Heart left ventricle (tissue), 16 donors: ENCODE measurements around the gene EVC2. TPM values are rescaled to one million over a fixed set of nuclear protein-coding genes. Genes with fewer than 3 reads are reported as not detected.

Experiments used
- ATAC-seq, 4 donors: fragments of 200-7000 bp; cut with Tn5 transposase; one replicate each; pipeline ENCODE4 v1.9.1; 2020 to 2022; ENCODE audit warnings: moderate library complexity in 4 of 4, mild to moderate bottlenecking in 3 of 4, moderate number of reproducible peaks in 1 of 4
- DNase-seq, 5 donors: peaks; one replicate each; pipeline ENCODE4 v3.0.0-alpha.2; 2020
- H3K27ac ChIP-seq, 12 donors: fragments of 200-600 bp; sonication (generic) in 4 of 12; one replicate each; pipeline versions ENCODE4 v1.5.0 to v1.8.0; 2016 to 2022; ENCODE audit warnings: mild to moderate bottlenecking in 2 of 12
- H3K27me3 ChIP-seq, 9 donors: fragments of 200-600 bp; sonication (generic) in 2 of 9; one replicate each; pipeline versions ENCODE4 v1.5.1 to v1.8.0; 2016 to 2022; ENCODE audit warnings: mild to moderate bottlenecking in 3 of 9
- H3K36me3 ChIP-seq, 9 donors: fragments of 200-600 bp; sonication (generic) in 2 of 9; one replicate each; pipeline versions ENCODE4 v1.5.0 to v1.8.0; 2018 to 2022; ENCODE audit warnings: mild to moderate bottlenecking in 2 of 9
- H3K4me1 ChIP-seq, 12 donors: fragments of 200-600 bp; sonication (generic) in 4 of 12; one replicate each; pipeline versions ENCODE4 v1.5.0 to v1.8.0; 2016 to 2022; ENCODE audit warnings: mild to moderate bottlenecking in 3 of 12
- H3K4me3 ChIP-seq, 12 donors: fragments of 200-600 bp; sonication (generic) in 4 of 12; one replicate each; pipeline versions ENCODE4 v1.5.0 to v1.8.0; 2017 to 2022; ENCODE audit warnings: mild to moderate bottlenecking in 9 of 12, moderate library complexity in 4 of 12
- H3K9me3 ChIP-seq, 12 donors: fragments of 200-600 bp; sonication (generic) in 4 of 12; one replicate each; pipeline versions ENCODE4 v1.5.0 to v1.8.0; 2016 to 2022; ENCODE audit warnings: mild to moderate bottlenecking in 1 of 12
- POLR2A ChIP-seq, 2 donors: fragments of 450-650 bp; IDR thresholded peaks; one replicate each; pipeline ENCODE4 v1.6.1; 2017; ENCODE audit warnings: antibody characterized with exemption in 2 of 2, mild to moderate bottlenecking in 2 of 2, moderate library complexity in 2 of 2
- WGBS, 4 donors: extraction: QIAGEN DNeasy Blood & Tissue Kit in 2 of 4; methylation state at CpG; one replicate each; pipeline versions ENCODE4 v1.1.5 to v1.1.7; 2013 to 2018; 5-methylcytosine and 5-hydroxymethylcytosine counted together
- intact Hi-C, 10 donors: fragments of 100-400 bp; cut with DNase I; formaldehyde crosslinking; loops; one replicate each; pipeline versions ENCODE4 v1.11.1 to v1.14.2; 2022
- polyA plus RNA-seq, 2 donors: library from polyadenylated mRNA; stranded (reverse); fragments of 200-250 nt; gene quantifications; one replicate each; pipeline ENCODE4 v1.2.3, GENCODE V29; 2013
- total RNA-seq, 9 donors: library from RNA; depleted of rRNA in 2 of 9; stranded (reverse); fragments of >200 nt in 2 of 9; fragmentation: NEBNext Ultra II Directional in 3 of 9; extraction: Animal tissue kit (Norgen Biotek cat#: 25700) in 3 of 9; gene quantifications; one replicate each; pipeline versions ENCODE4 v1.1.0 to v1.2.4, GENCODE V29; 2016 to 2023
- TF ChIP-seq, protein P1 (sequence below), 12 donors: fragments of 200-600 bp; sonication (generic) in 4 of 12; IDR thresholded peaks; one replicate each; pipeline versions ENCODE4 v1.5.0 to v1.8.0; 2018 to 2022; ENCODE audit warnings: antibody characterized with exemption in 12 of 12, mild to moderate bottlenecking in 5 of 12
- donor health status: ischemic (EF 13 %, LVEDD 7.1; RV severe dilation, severe dysfunction).
- donor health status: healthy with polysubstance abuse.
- donor health status: DM: no; HTN: yes; CAD: no.
- donor health status: DM: no; HTN: no; CAD: no.
- donor health status: ischemic (EF 25% LVEDD 6.9; RV normal size, moderate dysfunction).
- donor health status: ischemic (EF 25% LVEDD 5.7; RV mildly dilated, moderate dysfunction).
- donor health status: healthy.
- donor health status: DM: yes; HTN: yes; CAD: no.
- donor health status: ischemic (EF 35%, LVEDD 5.7; RV mildly dilated, moderate dysfunction).
- donor health status: nonischemic (EF 11% LVEDD 7.7; RV severe dilation, severe dysfunction).
- donor health status: DM: yes; HTN: yes; CAD: no.
- donor health status: PGD.
- donor health status: ischemic (EF 29% LVEDD 5.4; RV normal size, mild dysfunction).
- donor health status: nonischemic (EF 23%, LVEDD 6.1; RV moderate dilation, normal function).

EVC2 gene
- total and polyA plus RNA-seq, 11 donors: 0.46 to 3.1 (median 0.95) TPM

DNA sequence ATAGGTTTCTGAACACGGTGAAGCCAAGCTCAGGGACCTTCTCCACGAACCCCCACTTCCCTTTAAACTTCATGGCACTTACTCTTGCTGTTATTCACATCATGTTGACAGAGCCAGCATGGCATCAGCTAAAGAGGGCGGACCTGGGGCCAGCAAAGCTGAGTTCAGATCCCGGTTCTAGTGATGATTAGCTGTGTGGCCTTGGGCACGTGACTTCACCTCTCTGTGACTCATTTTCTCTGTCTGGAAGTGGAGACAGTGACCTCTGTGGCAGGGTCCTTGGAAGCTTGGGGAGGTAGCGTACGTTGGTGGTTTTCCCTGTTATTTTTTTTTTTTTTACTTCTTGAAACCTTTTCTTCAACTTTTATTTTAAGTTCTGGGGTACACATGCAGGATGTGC, 16.0 kb upstream of the EVC2 start:
- DNase-seq: no peak
- 90 to 95% (median 91%) methylated on average over 7 of the region's 7 CpGs for WGBS, 4 donors
- H3K36me3 ChIP-seq: peaks cover 0 to 41% (median 0%) of the 10 kb centered on the region in 9 donors
- no peak overlapping the region for H3K4me3 ChIP-seq
- TF ChIP-seq POLR2A (IDR thresholded peaks at IDR 0.05): no peak
- TF ChIP-seq, protein P1, sequence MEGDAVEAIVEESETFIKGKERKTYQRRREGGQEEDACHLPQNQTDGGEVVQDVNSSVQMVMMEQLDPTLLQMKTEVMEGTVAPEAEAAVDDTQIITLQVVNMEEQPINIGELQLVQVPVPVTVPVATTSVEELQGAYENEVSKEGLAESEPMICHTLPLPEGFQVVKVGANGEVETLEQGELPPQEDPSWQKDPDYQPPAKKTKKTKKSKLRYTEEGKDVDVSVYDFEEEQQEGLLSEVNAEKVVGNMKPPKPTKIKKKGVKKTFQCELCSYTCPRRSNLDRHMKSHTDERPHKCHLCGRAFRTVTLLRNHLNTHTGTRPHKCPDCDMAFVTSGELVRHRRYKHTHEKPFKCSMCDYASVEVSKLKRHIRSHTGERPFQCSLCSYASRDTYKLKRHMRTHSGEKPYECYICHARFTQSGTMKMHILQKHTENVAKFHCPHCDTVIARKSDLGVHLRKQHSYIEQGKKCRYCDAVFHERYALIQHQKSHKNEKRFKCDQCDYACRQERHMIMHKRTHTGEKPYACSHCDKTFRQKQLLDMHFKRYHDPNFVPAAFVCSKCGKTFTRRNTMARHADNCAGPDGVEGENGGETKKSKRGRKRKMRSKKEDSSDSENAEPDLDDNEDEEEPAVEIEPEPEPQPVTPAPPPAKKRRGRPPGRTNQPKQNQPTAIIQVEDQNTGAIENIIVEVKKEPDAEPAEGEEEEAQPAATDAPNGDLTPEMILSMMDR (IDR thresholded peaks at IDR 0.05): no peak
- no peak overlapping the region for H3K27ac ChIP-seq
- H3K9me3 ChIP-seq: peaks cover 0 to 12% (median 0%) of the 10 kb centered on the region in 12 donors
- ATAC-seq: no peak
- intact Hi-C loops: no loop called here
- no peaks in the 10 kb centered on the region for H3K27me3 ChIP-seq
- H3K4me1 ChIP-seq: no peaks in the 10 kb centered on the region

DNA sequence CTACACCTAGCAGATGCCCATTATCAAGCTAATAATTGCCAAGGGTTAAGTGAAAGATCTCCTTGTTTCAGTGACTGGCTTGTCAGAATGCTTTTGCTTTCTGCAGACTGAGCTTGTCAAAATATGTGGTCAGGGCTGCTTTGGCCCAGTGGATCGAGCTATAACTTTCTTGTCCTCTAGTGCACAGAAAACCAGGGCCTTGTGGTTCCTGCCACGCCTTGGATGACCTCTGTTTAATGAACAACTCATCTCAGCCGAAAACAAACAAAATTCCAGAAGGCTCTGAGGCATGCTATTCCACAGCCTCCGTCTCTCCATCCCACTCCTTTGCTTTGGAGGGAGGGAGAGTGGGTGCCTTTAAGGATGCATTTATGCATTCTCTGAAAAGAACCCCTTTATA, 14.0 kb upstream of the EVC2 start:
- DNase-seq: no peak
- TF ChIP-seq POLR2A (IDR thresholded peaks at IDR 0.05): no peak
- TF ChIP-seq, protein P1 (IDR thresholded peaks at IDR 0.05): no peak
- WGBS, 4 donors: 62 to 84% (median 77%) methylated on average over 4 of the region's 4 CpGs
- intact Hi-C loops: no loop called here
- Histone ChIP-seq H3K9me3 (peaks cover 0 to 12% (median 0%) of the 10 kb centered on the region in 12 donors), H3K4me3 (no peak overlapping the region), H3K27me3 (no peaks in the 10 kb centered on the region), H3K36me3 (peaks cover 0 to 32% (median 0%) of the 10 kb centered on the region in 9 donors), H3K27ac (no peak overlapping the region), H3K4me1 (no peaks in the 10 kb centered on the region)
- no peak for ATAC-seq

DNA sequence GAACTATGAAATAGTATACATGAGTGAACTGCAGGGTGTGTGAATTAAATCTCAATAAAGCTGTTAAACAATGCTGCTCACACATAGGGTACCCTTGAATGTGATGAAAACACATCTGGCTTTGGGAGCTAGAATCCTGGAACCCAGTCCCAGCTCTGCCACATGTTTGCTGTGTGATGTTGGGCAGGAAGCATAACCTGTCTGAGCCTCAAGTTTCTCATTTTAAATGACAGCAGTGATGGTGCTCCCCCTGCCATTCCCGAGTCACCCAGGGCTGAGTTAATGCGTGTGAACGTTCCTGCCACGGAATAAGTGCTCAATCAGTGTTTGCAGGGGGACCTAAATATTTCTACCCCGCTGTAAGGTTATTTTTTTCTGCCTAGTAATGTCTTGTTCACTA, 13.6 kb upstream of the EVC2 start:
- ATAC-seq (no peak), DNase-seq (no peak)
- 86 to 91% (median 88%) methylated on average over 5 of the region's 5 CpGs for WGBS, 4 donors
- no peak for TF ChIP-seq POLR2A (IDR thresholded peaks at IDR 0.05)
- TF ChIP-seq, protein P1 (IDR thresholded peaks at IDR 0.05): no peak
- intact Hi-C loops: no loop called here
- Histone ChIP-seq H3K9me3 (peaks cover 0 to 12% (median 0%) of the 10 kb centered on the region in 12 donors), H3K4me3 (no peak overlapping the region), H3K4me1 (no peaks in the 10 kb centered on the region), H3K27me3 (no peaks in the 10 kb centered on the region), H3K36me3 (peaks cover 0 to 32% (median 0%) of the 10 kb centered on the region in 9 donors), H3K27ac (no peak overlapping the region)

DNA sequence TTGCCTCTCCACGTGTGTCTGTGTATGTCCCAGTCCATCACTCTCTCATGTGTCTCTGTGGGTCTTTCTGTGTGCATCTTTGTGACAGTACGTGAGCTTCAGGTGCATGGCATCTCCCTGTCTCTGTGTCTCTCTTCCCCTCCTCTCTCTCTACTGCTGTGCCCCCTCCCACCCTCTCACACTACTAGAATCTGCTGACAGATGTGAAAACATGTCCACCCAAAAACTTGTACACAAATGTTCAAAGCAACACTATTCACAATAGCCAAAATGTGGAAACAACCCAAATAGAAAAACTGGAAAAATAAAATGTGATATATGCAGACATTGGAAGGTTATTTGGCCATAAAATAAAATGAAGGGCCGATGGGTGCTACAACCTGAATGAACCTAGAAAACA, 12.6 kb upstream of the EVC2 start:
- no peak for DNase-seq
- H3K36me3 ChIP-seq: peaks cover 0 to 32% (median 0%) of the 10 kb centered on the region in 9 donors
- H3K4me1 ChIP-seq: no peaks in the 10 kb centered on the region
- H3K9me3 ChIP-seq: peaks cover 0 to 14% (median 0%) of the 10 kb centered on the region in 12 donors
- no peaks in the 10 kb centered on the region for H3K27me3 ChIP-seq
- H3K4me3 ChIP-seq: no peak overlapping the region
- TF ChIP-seq, protein P1 (IDR thresholded peaks at IDR 0.05): no peak
- no peak for TF ChIP-seq POLR2A (IDR thresholded peaks at IDR 0.05)
- H3K27ac ChIP-seq: no peak overlapping the region
- ATAC-seq: no peak
- intact Hi-C loops: no loop called here
- 68 to 93% (median 83%) methylated on average over 3 of the region's 3 CpGs for WGBS, 4 donors
